GM21526 (cell line): Measurements from ENCODE around the gene HOXD4.

ENCODE experiments used
- ATAC-seq: cut with Tn5 transposase; IDR thresholded peaks from one replicate; pipeline ENCODE4 v1.9.1; 2021; ENCODE audit warnings: moderate library complexity; ENCODE audit not compliant: unreplicated experiment, low FRiP score

HOXD4 gene

GRCh38 chr2:176151442-176152287, at the start of gene HOXD4:
Gene HOXD4 (plus strand): TSS chr2:176151550. CDS start chr2:176151634, 84 bp downstream.
- ATAC-seq, result no peak

GRCh38 chr2:176101842-176102241, 49.5 kb upstream of the HOXD4 start:
- ATAC-seq, result no peak

GRCh38 chr2:176102309-176102866, 49.0 kb upstream of the HOXD4 start:
- no peak for ATAC-seq

GRCh38 chr2:176103194-176103593, 48.2 kb upstream of the HOXD4 start:
- no peak for ATAC-seq

GRCh38 chr2:176103742-176104315, 47.5 kb upstream of the HOXD4 start:
- ATAC-seq, result no peak

- no peak for ATAC-seq
Observed at GRCh38 chr2:176104316-176105077, 46.9 kb upstream of the HOXD4 start.

GRCh38 chr2:176105078-176105729, 46.1 kb upstream of the HOXD4 start:
- no peak for ATAC-seq

GRCh38 chr2:176105730-176106580, 45.4 kb upstream of the HOXD4 start:
- no peak for ATAC-seq

GRCh38 chr2:176106581-176107539, 44.5 kb upstream of the HOXD4 start, which contains the start of gene HOXD11:
Gene HOXD11 (plus strand): TSS chr2:176107280. CDS start chr2:176107356, 76 bp downstream.
- ATAC-seq, result no peak

- ATAC-seq, result no peak
Observed at GRCh38 chr2:176107731-176108181, 43.6 kb upstream of the HOXD4 start.

GRCh38 chr2:176109192-176109901, 42.0 kb upstream of the HOXD4 start:
- no peak for ATAC-seq

GRCh38 chr2:176109946-176110345, 41.4 kb upstream of the HOXD4 start:
- ATAC-seq, result no peak

GRCh38 chr2:176110415-176111308, 40.7 kb upstream of the HOXD4 start:
- ATAC-seq, result no peak

GRCh38 chr2:176111309-176111663, 40.1 kb upstream of the HOXD4 start:
- no peak for ATAC-seq

- ATAC-seq, result no peak
Observed at GRCh38 chr2:176111846-176112374, 39.4 kb upstream of the HOXD4 start.
